ENCODE results near the gene KCNG2.

GRCh38 chr18:79921984-79922965 lies 124.5 kb downstream of the KCNG2 start:
- TF ChIP-seq JUND (IDR thresholded peaks at IDR 0.05) (no peak), SP1 (IDR thresholded peaks at IDR 0.05) (no peak), CTCF (IDR thresholded peaks at IDR 0.05; ENCODE audit: low read depth, low read length, missing input control) (no peak), HNF4A (conservative IDR thresholded peaks at IDR 0.05) (no peak), REST (IDR thresholded peaks at IDR 0.05) (no peak), RAD21 (IDR thresholded peaks at IDR 0.05) (no peak), YY1 (IDR thresholded peaks at IDR 0.05) (no peak), RXRA (IDR thresholded peaks at IDR 0.05) (no peak), GABPA (IDR thresholded peaks at IDR 0.05 in 1 of 2, conservative IDR thresholded peaks at IDR 0.05 in 1 of 2) (no peak), EGR1 (IDR thresholded peaks at IDR 0.05; ENCODE audit: low read depth in 2 of 2) (no peak)
- TF ChIP-seq, protein P1, sequence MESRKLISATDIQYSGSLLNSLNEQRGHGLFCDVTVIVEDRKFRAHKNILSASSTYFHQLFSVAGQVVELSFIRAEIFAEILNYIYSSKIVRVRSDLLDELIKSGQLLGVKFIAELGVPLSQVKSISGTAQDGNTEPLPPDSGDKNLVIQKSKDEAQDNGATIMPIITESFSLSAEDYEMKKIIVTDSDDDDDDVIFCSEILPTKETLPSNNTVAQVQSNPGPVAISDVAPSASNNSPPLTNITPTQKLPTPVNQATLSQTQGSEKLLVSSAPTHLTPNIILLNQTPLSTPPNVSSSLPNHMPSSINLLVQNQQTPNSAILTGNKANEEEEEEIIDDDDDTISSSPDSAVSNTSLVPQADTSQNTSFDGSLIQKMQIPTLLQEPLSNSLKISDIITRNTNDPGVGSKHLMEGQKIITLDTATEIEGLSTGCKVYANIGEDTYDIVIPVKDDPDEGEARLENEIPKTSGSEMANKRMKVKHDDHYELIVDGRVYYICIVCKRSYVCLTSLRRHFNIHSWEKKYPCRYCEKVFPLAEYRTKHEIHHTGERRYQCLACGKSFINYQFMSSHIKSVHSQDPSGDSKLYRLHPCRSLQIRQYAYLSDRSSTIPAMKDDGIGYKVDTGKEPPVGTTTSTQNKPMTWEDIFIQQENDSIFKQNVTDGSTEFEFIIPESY (IDR thresholded peaks at IDR 0.05), result no peak
- TF ChIP-seq, protein P2, sequence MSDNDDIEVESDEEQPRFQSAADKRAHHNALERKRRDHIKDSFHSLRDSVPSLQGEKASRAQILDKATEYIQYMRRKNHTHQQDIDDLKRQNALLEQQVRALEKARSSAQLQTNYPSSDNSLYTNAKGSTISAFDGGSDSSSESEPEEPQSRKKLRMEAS (IDR thresholded peaks at IDR 0.05), result no peak
- TF ChIP-seq, protein P3, sequence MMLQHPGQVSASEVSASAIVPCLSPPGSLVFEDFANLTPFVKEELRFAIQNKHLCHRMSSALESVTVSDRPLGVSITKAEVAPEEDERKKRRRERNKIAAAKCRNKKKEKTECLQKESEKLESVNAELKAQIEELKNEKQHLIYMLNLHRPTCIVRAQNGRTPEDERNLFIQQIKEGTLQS (IDR thresholded peaks at IDR 0.05), result no peak

Data from liver (tissue), 3 donors.